T-helper 2 cell treated with Interferon-gamma antibody and Interleukin-4, amounts not matched to agents 5 μg/mL and 100 μg/mL, for 36 hours (primary cell): ENCODE measurements around the gene GRID1.
"Not testable (repeated sequence)": the region's sequence is repeated elsewhere in the genome, so short reads cannot be mapped to it uniquely, and the experiment has no call there.

ENCODE experiments used
- DNase-seq: peaks from one replicate; pipeline ENCODE4 v3.0.0; 2021; ENCODE audit warnings: low spot score
- H3K27ac Mint-ChIP-seq: one replicate; pipeline ENCODE4 v1.8.0; 2021; ENCODE audit warnings: mild to moderate bottlenecking, mixed read lengths
- H3K27me3 Mint-ChIP-seq: one replicate; pipeline ENCODE4 v1.8.0; 2021; ENCODE audit warnings: low read depth, mixed read lengths
- H3K36me3 Mint-ChIP-seq: one replicate; pipeline ENCODE4 v1.8.0; 2021; ENCODE audit warnings: low read depth, mixed read lengths
- H3K4me1 Mint-ChIP-seq: one replicate; pipeline ENCODE4 v1.8.0; 2021; ENCODE audit warnings: low read depth, mixed read lengths
- H3K4me3 Mint-ChIP-seq: one replicate; pipeline ENCODE4 v1.8.0; 2022; ENCODE audit warnings: mild to moderate bottlenecking, moderate library complexity, mixed read lengths
- H3K9me3 Mint-ChIP-seq: one replicate; pipeline ENCODE4 v1.8.0; 2021; ENCODE audit warnings: mixed read lengths

Gene GRID1

DNA sequence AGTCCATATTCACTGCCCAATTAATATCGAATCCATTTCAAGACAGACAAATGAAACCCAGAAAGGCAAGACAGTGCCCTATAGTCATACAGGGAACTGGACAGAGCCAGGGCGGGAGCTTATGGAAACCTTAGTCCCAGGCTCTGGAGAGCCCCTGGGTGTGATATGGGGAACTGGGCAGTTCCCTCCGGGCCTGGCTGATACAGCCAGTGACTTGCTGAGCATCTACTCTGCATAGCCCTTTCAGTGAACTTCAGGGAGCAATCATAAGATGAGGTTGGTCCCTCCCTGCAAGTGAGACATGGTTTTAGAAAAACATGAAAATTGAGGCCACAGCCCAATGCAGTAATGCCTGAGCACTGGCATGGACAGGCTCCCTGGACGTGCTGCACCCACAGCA lies 241.9 kb downstream of the GRID1 start:
- peaks cover 2% of the 10 kb centered on the region for H3K27me3 Mint-ChIP-seq
- DNase-seq = no peak
- no peak overlapping the region for H3K27ac Mint-ChIP-seq
- H3K4me3 Mint-ChIP-seq = no peak overlapping the region
- no peaks in the 10 kb centered on the region for H3K36me3 Mint-ChIP-seq
- no peaks in the 10 kb centered on the region for H3K9me3 Mint-ChIP-seq
- H3K4me1 Mint-ChIP-seq = no peaks in the 10 kb centered on the region

DNA sequence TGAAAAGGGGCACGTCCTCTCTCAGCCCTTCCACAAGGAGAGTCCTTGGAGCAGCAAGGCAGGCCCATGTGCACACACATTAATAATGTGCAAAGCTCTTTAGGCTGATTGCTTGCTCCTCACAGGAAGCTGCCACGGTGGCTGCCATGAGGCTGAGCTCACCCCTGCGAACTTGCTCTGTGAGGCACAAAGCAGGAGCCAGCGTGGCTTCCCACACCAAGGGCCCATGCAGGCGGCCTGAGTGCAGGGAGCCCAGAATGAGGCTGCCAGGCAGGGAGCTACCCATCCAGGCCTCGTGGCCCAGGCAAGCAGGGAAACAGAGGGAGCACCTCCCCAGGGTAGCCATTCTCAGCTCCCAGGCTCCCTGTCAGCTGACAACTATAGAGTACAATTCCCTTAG lies 242.9 kb downstream of the GRID1 start:
- Mint-ChIP-seq H3K27me3 (peaks cover 2% of the 10 kb centered on the region), H3K27ac (no peak overlapping the region), H3K9me3 (no peaks in the 10 kb centered on the region), H3K4me3 (no peak overlapping the region), H3K4me1 (no peaks in the 10 kb centered on the region), H3K36me3 (no peaks in the 10 kb centered on the region)
- DNase-seq = no peak

DNA sequence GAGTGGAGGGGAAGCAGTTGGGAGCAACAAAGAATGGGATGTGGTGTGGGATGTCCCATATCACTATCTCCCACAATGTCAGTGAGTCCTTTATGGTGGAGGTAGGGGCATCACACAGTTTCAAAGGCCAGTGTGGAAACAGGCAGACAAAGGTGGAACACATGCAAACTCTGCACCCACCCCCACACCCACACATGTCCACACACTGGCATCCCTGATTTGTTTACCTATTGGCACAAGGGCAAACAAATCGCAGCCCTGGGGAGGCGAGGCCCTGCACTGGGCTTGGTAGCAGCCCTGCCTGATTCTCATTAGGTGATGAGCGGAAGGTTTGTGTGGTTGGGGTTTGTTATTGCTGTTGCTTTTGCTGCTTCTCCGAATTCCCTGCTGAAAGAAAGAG lies 243.3 kb downstream of the GRID1 start:
- Mint-ChIP-seq H3K27me3 (peaks cover 1% of the 10 kb centered on the region), H3K4me1 (no peaks in the 10 kb centered on the region), H3K9me3 (no peaks in the 10 kb centered on the region), H3K27ac (no peak overlapping the region), H3K36me3 (no peaks in the 10 kb centered on the region), H3K4me3 (no peak overlapping the region)
- no peak for DNase-seq

GRCh38 chr10:86122646-86123045 lies 243.9 kb downstream of the GRID1 start:
- DNase-seq = no peak
- no peak overlapping the region for H3K4me3 Mint-ChIP-seq
- no peaks in the 10 kb centered on the region for H3K36me3 Mint-ChIP-seq
- H3K27me3 Mint-ChIP-seq = no peaks in the 10 kb centered on the region
- no peaks in the 10 kb centered on the region for H3K9me3 Mint-ChIP-seq
- H3K27ac Mint-ChIP-seq = no peak overlapping the region
- H3K4me1 Mint-ChIP-seq = no peaks in the 10 kb centered on the region

DNA sequence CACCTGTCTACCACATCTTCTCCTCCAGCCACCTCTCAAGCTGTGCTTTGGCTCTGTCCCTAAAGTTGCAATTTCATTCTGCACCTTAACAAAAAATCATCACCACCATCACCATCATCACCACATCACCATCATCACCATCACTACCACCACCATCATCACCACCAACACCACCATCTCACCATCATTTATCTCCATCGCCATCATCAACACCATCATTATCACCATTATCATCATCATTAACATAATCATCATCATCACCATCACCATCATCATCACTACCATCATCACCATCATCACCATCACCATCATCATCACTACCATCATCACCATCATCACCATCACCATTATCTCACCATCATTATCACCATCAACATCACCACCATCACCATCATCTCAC lies 245.4 kb downstream of the GRID1 start:
- Mint-ChIP-seq H3K27ac (no peak overlapping the region), H3K4me3 (no peak overlapping the region), H3K36me3 (no peaks in the 10 kb centered on the region), H3K9me3 (no peaks in the 10 kb centered on the region), H3K4me1 (no peaks in the 10 kb centered on the region), H3K27me3 (no peaks in the 10 kb centered on the region)
- DNase-seq = no peak

- H3K9me3 Mint-ChIP-seq = no peaks in the 10 kb centered on the region
- H3K36me3 Mint-ChIP-seq = no peaks in the 10 kb centered on the region
- no peaks in the 10 kb centered on the region for H3K4me1 Mint-ChIP-seq
- H3K4me3 Mint-ChIP-seq = no peak overlapping the region
- H3K27me3 Mint-ChIP-seq = no peaks in the 10 kb centered on the region
- no peak overlapping the region for H3K27ac Mint-ChIP-seq
- DNase-seq = no peak
Observed at GRCh38 chr10:86117051-86117450, 249.5 kb downstream of the GRID1 start.

GRCh38 chr10:86113983-86114382 lies 252.6 kb downstream of the GRID1 start:
- Mint-ChIP-seq H3K4me1 (no peaks in the 10 kb centered on the region), H3K27ac (no peak overlapping the region), H3K27me3 (no peaks in the 10 kb centered on the region), H3K9me3 (no peaks in the 10 kb centered on the region), H3K36me3 (no peaks in the 10 kb centered on the region), H3K4me3 (no peak overlapping the region)
- no peak for DNase-seq

GRCh38 chr10:86113501-86113900 lies 253.1 kb downstream of the GRID1 start:
- H3K27me3 Mint-ChIP-seq = no peaks in the 10 kb centered on the region
- no peak overlapping the region for H3K4me3 Mint-ChIP-seq
- H3K36me3 Mint-ChIP-seq = no peaks in the 10 kb centered on the region
- no peak for DNase-seq
- no peaks in the 10 kb centered on the region for H3K4me1 Mint-ChIP-seq
- no peak overlapping the region for H3K27ac Mint-ChIP-seq
- no peaks in the 10 kb centered on the region for H3K9me3 Mint-ChIP-seq

- no peak overlapping the region for H3K4me3 Mint-ChIP-seq
- no peaks in the 10 kb centered on the region for H3K9me3 Mint-ChIP-seq
- H3K36me3 Mint-ChIP-seq = no peaks in the 10 kb centered on the region
- H3K27ac Mint-ChIP-seq = no peak overlapping the region
- no peaks in the 10 kb centered on the region for H3K4me1 Mint-ChIP-seq
- no peak for DNase-seq
- no peaks in the 10 kb centered on the region for H3K27me3 Mint-ChIP-seq
Observed at GRCh38 chr10:86113044-86113443, 253.6 kb downstream of the GRID1 start.

DNA sequence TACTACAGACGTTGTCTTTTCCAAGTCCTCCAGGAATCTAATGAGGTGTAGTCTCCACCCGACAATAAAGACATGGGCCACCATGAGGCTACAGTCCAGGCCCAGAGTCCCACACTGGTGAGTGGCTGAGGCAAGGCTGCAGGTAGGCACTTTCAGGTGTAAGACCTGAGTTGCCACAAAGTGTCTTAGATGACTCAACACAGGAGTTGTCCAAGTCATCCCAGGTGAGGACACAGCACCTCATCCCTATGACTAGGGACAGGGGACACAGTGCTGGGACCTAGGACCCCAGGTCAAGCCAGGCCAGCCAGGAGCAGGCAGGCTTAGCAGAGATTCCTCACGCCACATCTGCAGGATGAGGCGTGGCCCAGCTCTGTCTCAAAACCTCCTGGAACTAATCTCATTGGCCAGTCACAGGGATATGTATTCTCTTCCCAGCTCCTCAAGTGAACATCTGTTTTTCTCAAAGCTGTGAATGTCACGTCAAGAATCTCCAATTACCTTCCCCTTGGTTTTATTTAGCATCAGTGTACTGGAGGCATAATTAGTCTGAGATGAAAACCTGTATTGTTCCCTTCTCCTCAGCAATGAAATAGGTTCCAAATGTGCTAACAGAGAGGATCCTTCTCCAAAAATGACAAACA lies 254.6 kb downstream of the GRID1 start:
- no peak for DNase-seq
- Mint-ChIP-seq H3K27me3 (no peaks in the 10 kb centered on the region), H3K4me1 (no peaks in the 10 kb centered on the region), H3K27ac (no peak overlapping the region), H3K9me3 (no peaks in the 10 kb centered on the region), H3K4me3 (no peak overlapping the region), H3K36me3 (no peaks in the 10 kb centered on the region)

DNA sequence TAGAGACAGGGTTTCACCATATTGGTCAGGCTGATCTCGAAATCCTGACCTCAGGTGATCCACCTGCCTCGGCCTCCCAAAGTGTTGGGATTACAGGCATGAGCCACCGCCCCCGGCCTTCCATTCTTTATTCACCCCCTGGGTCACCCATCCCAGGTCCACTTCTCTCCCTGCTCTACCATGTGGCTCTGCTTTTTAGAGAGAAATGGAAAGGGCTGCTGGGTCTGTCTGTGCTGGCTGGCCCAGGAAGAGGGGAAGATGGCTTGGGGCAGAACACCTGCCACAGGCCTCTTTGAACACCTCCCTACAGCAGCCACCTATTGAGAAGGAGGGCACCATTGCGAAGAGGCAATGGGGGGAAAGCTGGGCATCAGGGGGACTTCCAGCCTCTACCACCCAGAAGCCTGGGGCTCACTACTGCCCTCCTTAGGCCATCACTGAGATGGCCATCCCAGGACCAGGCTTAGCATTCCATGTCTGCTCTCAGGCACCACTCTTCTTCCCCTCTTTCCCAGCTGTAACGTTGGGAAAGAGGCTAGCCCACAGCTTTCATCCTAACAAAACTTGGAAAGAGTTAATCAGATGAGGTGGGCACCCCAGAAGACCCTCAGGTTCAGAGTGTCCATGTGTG lies 256.3 kb downstream of the GRID1 start:
- H3K4me3 Mint-ChIP-seq = no peak overlapping the region
- H3K27me3 Mint-ChIP-seq = no peaks in the 10 kb centered on the region
- H3K27ac Mint-ChIP-seq = no peak overlapping the region
- H3K9me3 Mint-ChIP-seq = no peaks in the 10 kb centered on the region
- H3K4me1 Mint-ChIP-seq = no peaks in the 10 kb centered on the region
- no peaks in the 10 kb centered on the region for H3K36me3 Mint-ChIP-seq
- no peak for DNase-seq

DNA sequence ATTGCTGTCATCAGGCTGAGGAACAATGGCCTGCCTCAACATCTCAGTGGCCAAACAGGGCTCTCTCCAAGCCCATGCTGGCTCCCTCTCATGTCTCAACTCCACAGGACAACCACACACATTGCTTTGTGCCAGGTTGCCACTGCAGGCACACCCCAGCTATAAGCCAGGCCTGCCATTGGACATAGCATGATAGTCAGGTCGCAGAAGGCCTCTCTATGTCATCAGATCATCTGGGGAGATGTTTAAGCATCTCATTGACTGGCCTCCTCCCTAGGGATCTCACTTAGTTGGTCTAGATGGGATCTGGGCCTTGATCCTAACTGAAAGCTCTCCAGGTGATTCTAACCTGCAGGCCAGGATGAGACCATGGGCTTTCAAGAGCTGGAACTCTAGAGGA lies 257.2 kb downstream of the GRID1 start:
- Mint-ChIP-seq H3K4me1 (no peaks in the 10 kb centered on the region), H3K27ac (no peak overlapping the region), H3K36me3 (no peaks in the 10 kb centered on the region), H3K27me3 (no peaks in the 10 kb centered on the region), H3K9me3 (no peaks in the 10 kb centered on the region), H3K4me3 (no peak overlapping the region)
- DNase-seq = no peak

DNA sequence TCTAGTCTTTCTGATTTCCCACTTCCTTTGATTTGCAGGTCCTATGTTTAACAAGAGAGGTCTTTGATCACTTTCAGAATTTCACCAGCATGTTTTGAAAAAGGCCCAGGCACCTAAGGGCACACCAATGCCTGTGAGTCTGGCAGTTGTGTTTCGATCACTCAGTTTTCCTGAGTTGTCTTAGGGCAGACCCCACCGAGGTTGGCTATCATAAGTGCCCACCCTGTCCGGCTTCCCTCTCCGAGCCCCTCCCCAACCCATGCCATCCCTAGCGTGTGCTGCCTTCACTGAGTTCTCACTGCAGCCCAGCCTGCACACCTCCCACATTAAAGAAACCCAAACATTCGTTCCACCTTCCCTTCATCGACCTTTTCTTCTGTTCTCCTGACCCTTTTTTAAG lies 257.9 kb downstream of the GRID1 start:
- Mint-ChIP-seq H3K27ac (no peak overlapping the region), H3K27me3 (no peaks in the 10 kb centered on the region), H3K4me1 (no peaks in the 10 kb centered on the region), H3K4me3 (no peak overlapping the region), H3K9me3 (no peaks in the 10 kb centered on the region), H3K36me3 (no peaks in the 10 kb centered on the region)
- DNase-seq = no peak

GRCh38 chr10:86107611-86108310 lies 258.8 kb downstream of the GRID1 start:
- not testable (repeated sequence) for H3K9me3 Mint-ChIP-seq, DNase-seq, H3K27ac Mint-ChIP-seq, H3K27me3 Mint-ChIP-seq, H3K36me3 Mint-ChIP-seq, H3K4me3 Mint-ChIP-seq, H3K4me1 Mint-ChIP-seq
